RCC 7860 (cell line): ENCODE measurements around the gene SEC61A2.
A peak's percentile ranks its signal among the peaks of the same experiment; 100 is the strongest.

Source experiments
- DNase-seq: peaks from one replicate; pipeline ENCODE4 v3.0.0-alpha.2; 2015; ENCODE audit warnings: low spot score
- FAIRE-seq: peaks from 2 replicates; lab custom pipeline; 2012; peaks lifted over from hg19 to GRCh38; lab: Jason Lieb, UNC

The SEC61A2 gene

GRCh38 chr10:12195603-12196506 lies 66.4 kb downstream of the SEC61A2 start, which contains the start of the genes CDC123 and NUDT5:
Gene CDC123, plus strand, starts transcription at chr10:12196188. Its CDS starts 58 bp downstream, at chr10:12196246.
Gene NUDT5, minus strand, starts transcription at chr10:12195891. Its CDS starts 9,600 bp downstream, at chr10:12186291.
- FAIRE-seq (no peak), DNase-seq (peak; percentile 73)

GRCh38 chr10:12196531-12197211 lies 67.2 kb downstream of the SEC61A2 start:
- FAIRE-seq (no peak), DNase-seq (no peak)

- FAIRE-seq (no peak), DNase-seq (no peak)
Observed at GRCh38 chr10:12198156-12198555, 68.7 kb downstream of the SEC61A2 start.

DNA sequence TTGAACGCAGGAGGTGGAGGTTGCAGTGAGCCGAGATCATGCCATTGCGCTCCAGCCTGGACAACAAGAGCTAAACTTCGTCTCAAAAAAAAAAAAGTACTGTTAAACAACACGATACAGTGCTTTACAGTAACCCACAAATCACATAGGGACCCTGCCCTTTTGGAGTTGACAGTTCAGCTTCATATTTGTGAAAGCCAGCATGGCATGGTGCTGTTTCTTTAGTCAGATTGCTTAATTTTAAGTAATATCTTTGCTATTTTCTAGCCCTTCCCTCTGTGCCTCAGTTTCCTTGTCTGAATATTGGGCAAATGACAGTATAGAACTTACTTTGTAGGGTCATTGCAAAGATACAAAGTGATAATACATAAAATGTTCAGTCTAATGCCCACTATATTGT lies 71.4 kb downstream of the SEC61A2 start:
- DNase-seq: no peak
- no peak for FAIRE-seq

GRCh38 chr10:12201543-12201942 lies 72.1 kb downstream of the SEC61A2 start:
- no peak for FAIRE-seq
- DNase-seq: no peak

DNA sequence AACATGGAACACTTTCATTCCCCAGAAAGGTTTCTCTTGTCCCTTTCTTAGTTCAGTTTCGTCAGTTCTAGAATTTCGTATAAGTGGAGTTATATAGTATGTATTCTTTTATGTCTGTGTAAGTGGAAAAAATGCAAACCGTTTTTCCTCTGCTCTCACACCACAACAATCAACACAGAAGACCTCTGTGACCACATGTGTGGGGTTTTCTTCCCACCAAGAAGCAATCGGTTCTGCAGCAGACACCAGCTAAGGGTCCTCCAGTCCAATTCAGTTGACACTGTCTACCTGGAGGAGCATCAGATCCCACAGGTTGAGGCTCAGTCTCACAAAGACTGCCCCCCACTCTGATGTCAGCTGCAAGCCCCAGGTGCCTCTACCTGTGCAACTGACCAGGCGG lies 72.7 kb downstream of the SEC61A2 start:
- no peak for FAIRE-seq
- DNase-seq: no peak

DNA sequence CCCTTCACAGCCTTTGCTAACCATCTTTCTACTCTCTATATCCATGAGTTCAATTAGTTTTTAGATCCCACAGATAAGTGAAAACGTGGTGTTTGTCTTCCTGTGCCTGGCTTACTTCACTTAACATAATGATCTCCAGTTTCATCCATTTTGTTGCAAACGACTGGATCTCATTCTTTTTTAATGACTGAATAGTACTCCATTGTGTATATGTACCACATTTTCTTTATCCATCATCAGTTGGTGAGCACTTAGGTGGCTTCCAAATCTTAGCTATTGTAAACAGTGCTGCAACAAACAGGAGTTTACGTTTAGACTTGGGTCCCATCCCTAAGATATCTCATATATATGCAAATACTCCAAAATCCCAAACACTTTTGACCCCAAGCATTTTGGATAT lies 75.6 kb downstream of the SEC61A2 start:
- no peak for FAIRE-seq
- DNase-seq: no peak

DNA sequence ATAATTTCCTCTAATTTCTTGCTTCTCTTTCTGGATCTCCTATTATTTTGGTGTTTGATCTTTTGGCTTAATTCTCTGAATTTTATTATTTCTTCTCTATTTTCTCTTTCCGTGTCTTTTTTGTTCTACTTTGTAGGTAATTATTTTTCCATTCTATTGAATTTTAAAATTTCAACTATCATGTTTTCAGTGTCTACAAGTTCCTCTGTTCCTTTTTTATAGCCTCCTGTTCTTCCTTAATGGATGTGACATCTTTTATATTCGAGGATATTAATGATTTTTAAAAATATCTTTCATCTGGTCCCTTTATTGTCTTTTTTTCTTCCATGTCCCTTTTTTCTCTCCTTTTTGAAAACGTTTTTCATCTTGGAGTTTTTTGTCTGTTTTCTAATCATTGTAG lies 77.6 kb downstream of the SEC61A2 start:
- FAIRE-seq: no peak
- no peak for DNase-seq

- DNase-seq (no peak), FAIRE-seq (no peak)
Observed at GRCh38 chr10:12208460-12208859, 79.0 kb downstream of the SEC61A2 start.

DNA sequence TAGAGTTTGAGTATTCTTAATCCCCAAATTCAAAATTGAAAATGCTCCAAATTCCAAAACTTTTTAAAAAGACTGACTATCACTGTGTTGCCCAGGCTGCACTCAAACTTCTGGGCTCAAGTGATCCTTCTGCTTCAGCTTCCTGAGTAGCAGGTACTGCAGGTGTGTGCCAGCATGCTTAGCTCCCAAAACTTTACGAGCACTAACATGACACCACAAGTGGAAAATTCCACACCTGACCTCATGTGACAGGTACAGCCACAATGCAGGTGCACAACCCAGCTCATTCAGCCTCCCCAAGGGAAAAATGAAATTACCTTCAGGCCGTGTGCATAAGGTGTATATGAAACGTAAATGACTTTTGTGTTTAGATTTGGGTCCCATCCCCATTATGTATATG lies 83.0 kb downstream of the SEC61A2 start:
- DNase-seq: no peak

GRCh38 chr10:12213621-12214020 lies 84.1 kb downstream of the SEC61A2 start:
- FAIRE-seq (no peak), DNase-seq (no peak)

More for the DNA sequence above, 83.0 kb downstream of the SEC61A2 start:
- no peak for FAIRE-seq

DNA sequence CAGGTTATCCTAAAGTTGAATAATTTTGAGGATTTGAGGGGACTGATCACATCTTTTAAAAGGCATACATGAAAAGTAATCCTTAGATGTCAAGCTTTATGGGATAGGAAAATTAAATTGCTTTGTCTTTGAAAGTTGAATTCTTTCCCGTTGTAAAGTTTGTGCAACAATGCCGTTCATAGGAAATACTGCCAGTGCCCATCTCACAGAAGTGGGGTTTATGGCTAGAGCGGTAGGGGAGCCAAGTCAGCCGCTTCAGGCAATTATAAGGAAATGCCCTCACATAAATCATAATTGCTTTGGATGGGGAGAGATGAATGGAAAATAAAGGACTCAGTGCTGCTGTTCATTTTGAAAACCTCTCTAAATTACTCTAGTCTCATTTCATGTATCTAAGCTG lies 84.6 kb downstream of the SEC61A2 start:
- FAIRE-seq: no peak
- DNase-seq: no peak

DNA sequence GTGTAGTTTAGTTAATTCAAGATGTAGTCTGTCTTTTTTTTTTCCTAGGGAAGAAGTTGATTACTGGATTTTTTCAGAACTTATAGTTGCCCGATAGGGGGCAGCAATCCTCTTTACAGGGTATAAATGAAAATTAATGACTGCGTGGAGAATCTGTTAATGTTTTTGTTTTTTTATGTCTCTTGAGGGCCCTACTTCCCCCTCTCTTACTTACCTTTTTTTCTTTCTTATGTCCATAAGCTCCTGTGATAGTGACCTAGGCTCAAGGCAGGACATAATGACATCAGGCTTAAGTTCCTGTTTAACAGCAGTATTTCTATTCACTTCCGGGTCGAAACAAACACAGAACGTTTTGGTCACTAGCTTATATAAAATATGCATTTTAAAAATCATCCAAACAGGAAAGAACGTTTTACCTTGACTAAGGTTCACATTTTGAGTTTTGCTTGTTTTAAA lies 85.3 kb downstream of the SEC61A2 start:
- FAIRE-seq (peak; percentile 59), DNase-seq (no peak)
